G401 (cell line): ENCODE results near the gene SNX1. TPM values are rescaled to one million over a fixed set of nuclear protein-coding genes. Genes with fewer than 3 reads are reported as not detected.
"Not testable (repeated sequence)": the region's sequence is repeated elsewhere in the genome, so short reads cannot be mapped to it uniquely, and the experiment has no call there.

Experiments
- DNase-seq: peaks from one replicate; pipeline ENCODE4 v3.0.0-alpha.2; 2015; ENCODE audit warnings: low spot score
- in situ Hi-C: cut with HindIII; loops from 2 replicates; pipeline ENCODE4 v1.10.0; 2016; ENCODE audit warnings: low sequenced_read_pairs, mixed read lengths
- total RNA-seq: library from RNA; depleted of rRNA; stranded (reverse); fragments of >200 nt; shearing (Covaris generic); gene quantifications from 2 replicates; pipeline ENCODE4 v1.2.3, GENCODE V29; 2014; rRNA removed

Gene SNX1
- 125 and 136 TPM in 2 replicates for total RNA-seq

GRCh38 chr15:64095795-64096667 is at the start of gene SNX1:
SNX1 (plus strand) TSS chr15:64095982; CDS start chr15:64096014, 32 bp downstream.
- in situ Hi-C loops = no loop called here
- DNase-seq = peak; percentile 95

- in situ Hi-C loops = no loop called here
- peak; percentile 40 for DNase-seq
Measured at GRCh38 chr15:64046421-64047153, 49.2 kb upstream of the SNX1 start, which contains the start of gene DAPK2. DAPK2 (minus strand) TSS chr15:64046485; CDS start chr15:64040261, 6,224 bp downstream.

- in situ Hi-C loops = no loop called here
- no peak for DNase-seq
Measured at GRCh38 chr15:64048781-64049460, 46.9 kb upstream of the SNX1 start.

- in situ Hi-C loops = no loop called here
- DNase-seq = no peak
Measured at GRCh38 chr15:64050281-64051092, 45.3 kb upstream of the SNX1 start.

- no peak for DNase-seq
- in situ Hi-C loops = no loop called here
Measured at GRCh38 chr15:64051093-64051402, 44.7 kb upstream of the SNX1 start.

- in situ Hi-C loops = no loop called here
- no peak for DNase-seq
Measured at GRCh38 chr15:64051407-64052259, 44.1 kb upstream of the SNX1 start.

- in situ Hi-C loops = no loop called here
- DNase-seq = no peak
Measured at GRCh38 chr15:64052925-64053491, 42.8 kb upstream of the SNX1 start.

GRCh38 chr15:64053674-64054073 is 42.1 kb upstream of the SNX1 start:
- DNase-seq, in situ Hi-C loops: not testable (repeated sequence)

GRCh38 chr15:64058279-64058678 is 37.5 kb upstream of the SNX1 start:
- in situ Hi-C loops = no loop called here

GRCh38 chr15:64059104-64059503 is 36.7 kb upstream of the SNX1 start:
- DNase-seq, in situ Hi-C loops: not testable (repeated sequence)

More at GRCh38 chr15:64058279-64058678, 37.5 kb upstream of the SNX1 start:
- no peak for DNase-seq

- no peak for DNase-seq
- in situ Hi-C loops = no loop called here
Measured at GRCh38 chr15:64060716-64061115, 35.1 kb upstream of the SNX1 start.

GRCh38 chr15:64066451-64066850 is 29.3 kb upstream of the SNX1 start:
- DNase-seq = no peak
- in situ Hi-C loops = no loop called here

- DNase-seq = peak; percentile 75
- in situ Hi-C loops = no loop called here
Measured at GRCh38 chr15:64067564-64068030, 28.2 kb upstream of the SNX1 start.

- DNase-seq = no peak
- in situ Hi-C loops = no loop called here
Measured at GRCh38 chr15:64068133-64068532, 27.6 kb upstream of the SNX1 start.

- DNase-seq = no peak
- in situ Hi-C loops = no loop called here
Measured at GRCh38 chr15:64070106-64070505, 25.7 kb upstream of the SNX1 start.

- in situ Hi-C loops = no loop called here
- DNase-seq = peak; percentile 57
Measured at GRCh38 chr15:64070965-64071851, 24.6 kb upstream of the SNX1 start.
